ENCODE results near the gene KCTD21.

Gene KCTD21

GRCh38 chr11:78188286-78189173, at the start of gene KCTD21, which contains the start of gene USP35:
Gene KCTD21 (minus strand): TSS chr11:78188626. CDS start chr11:78174554, 14,072 bp downstream.
Gene USP35 (plus strand): TSS chr11:78188919. CDS start chr11:78196246, 7,327 bp downstream.
- ATAC-seq, result peak; percentile 98
- TF ChIP-seq TCF4 (CRISPR knock-in tag; IDR thresholded peaks at IDR 0.05; ENCODE audit: borderline replicate concordance) (peak; percentile 46; the same call in 1 of the 2 replicates), BACH2 (CRISPR knock-in tag; IDR thresholded peaks at IDR 0.05; ENCODE audit: borderline replicate concordance) (no peak), ZC3H10 (CRISPR knock-in tag; IDR thresholded peaks at IDR 0.05) (no peak), SNAI2 (CRISPR knock-in tag; IDR thresholded peaks at IDR 0.05) (no peak), ZFP30 (CRISPR knock-in tag; IDR thresholded peaks at IDR 0.05) (no peak), ESRRG (CRISPR knock-in tag; IDR thresholded peaks at IDR 0.05) (no peak), PPARA (CRISPR knock-in tag; IDR thresholded peaks at IDR 0.05; ENCODE audit: borderline replicate concordance) (no peak), ZNF70 (CRISPR knock-in tag; IDR thresholded peaks at IDR 0.05) (no peak), GLIS3 (CRISPR knock-in tag; IDR thresholded peaks at IDR 0.05) (peak; percentile 66; the same call in 1 of the 2 replicates), ZFP3 (CRISPR knock-in tag; IDR thresholded peaks at IDR 0.05) (peak; percentile 82), ARNTL (CRISPR knock-in tag; IDR thresholded peaks at IDR 0.05; ENCODE audit: borderline replicate concordance, low read depth) (no peak), ISL1 (CRISPR knock-in tag; IDR thresholded peaks at IDR 0.05) (no peak), CSRNP3 (CRISPR knock-in tag; IDR thresholded peaks at IDR 0.05) (no peak), ZNF565 (CRISPR knock-in tag; conservative IDR thresholded peaks at IDR 0.05; ENCODE audit: low read depth) (no peak), PATZ1 (CRISPR knock-in tag; IDR thresholded peaks at IDR 0.05; ENCODE audit: borderline replicate concordance) (no peak), CSDC2 (CRISPR knock-in tag; IDR thresholded peaks at IDR 0.05) (peak; percentile 82; the same call in 1 of the 2 replicates), OSR1 (CRISPR knock-in tag; IDR thresholded peaks at IDR 0.05) (no peak)
- TF ChIP-seq, protein P1, sequence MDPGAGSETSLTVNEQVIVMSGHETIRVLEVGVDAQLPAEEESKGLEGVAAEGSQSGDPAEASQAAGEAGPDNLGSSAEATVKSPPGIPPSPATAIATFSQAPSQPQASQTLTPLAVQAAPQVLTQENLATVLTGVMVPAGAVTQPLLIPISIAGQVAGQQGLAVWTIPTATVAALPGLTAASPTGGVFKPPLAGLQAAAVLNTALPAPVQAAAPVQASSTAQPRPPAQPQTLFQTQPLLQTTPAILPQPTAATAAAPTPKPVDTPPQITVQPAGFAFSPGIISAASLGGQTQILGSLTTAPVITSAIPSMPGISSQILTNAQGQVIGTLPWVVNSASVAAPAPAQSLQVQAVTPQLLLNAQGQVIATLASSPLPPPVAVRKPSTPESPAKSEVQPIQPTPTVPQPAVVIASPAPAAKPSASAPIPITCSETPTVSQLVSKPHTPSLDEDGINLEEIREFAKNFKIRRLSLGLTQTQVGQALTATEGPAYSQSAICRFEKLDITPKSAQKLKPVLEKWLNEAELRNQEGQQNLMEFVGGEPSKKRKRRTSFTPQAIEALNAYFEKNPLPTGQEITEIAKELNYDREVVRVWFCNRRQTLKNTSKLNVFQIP (CRISPR knock-in tag; IDR thresholded peaks at IDR 0.05; ENCODE audit: borderline replicate concordance, low read depth), result no peak
- TF ChIP-seq, protein P2, sequence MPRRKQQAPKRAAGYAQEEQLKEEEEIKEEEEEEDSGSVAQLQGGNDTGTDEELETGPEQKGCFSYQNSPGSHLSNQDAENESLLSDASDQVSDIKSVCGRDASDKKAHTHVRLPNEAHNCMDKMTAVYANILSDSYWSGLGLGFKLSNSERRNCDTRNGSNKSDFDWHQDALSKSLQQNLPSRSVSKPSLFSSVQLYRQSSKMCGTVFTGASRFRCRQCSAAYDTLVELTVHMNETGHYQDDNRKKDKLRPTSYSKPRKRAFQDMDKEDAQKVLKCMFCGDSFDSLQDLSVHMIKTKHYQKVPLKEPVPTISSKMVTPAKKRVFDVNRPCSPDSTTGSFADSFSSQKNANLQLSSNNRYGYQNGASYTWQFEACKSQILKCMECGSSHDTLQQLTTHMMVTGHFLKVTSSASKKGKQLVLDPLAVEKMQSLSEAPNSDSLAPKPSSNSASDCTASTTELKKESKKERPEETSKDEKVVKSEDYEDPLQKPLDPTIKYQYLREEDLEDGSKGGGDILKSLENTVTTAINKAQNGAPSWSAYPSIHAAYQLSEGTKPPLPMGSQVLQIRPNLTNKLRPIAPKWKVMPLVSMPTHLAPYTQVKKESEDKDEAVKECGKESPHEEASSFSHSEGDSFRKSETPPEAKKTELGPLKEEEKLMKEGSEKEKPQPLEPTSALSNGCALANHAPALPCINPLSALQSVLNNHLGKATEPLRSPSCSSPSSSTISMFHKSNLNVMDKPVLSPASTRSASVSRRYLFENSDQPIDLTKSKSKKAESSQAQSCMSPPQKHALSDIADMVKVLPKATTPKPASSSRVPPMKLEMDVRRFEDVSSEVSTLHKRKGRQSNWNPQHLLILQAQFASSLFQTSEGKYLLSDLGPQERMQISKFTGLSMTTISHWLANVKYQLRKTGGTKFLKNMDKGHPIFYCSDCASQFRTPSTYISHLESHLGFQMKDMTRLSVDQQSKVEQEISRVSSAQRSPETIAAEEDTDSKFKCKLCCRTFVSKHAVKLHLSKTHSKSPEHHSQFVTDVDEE (CRISPR knock-in tag; IDR thresholded peaks at IDR 0.05), result peak; percentile 72; the same call in 1 of the 2 replicates

GRCh38 chr11:78237293-78238046, 49.0 kb upstream of the KCTD21 start:
- ATAC-seq, result no peak
- TF ChIP-seq, protein P1 (CRISPR knock-in tag; IDR thresholded peaks at IDR 0.05; ENCODE audit: borderline replicate concordance, low read depth), result no peak

All from SK-N-SH treated with all-trans-retinoic acid at 6 μM for 48 hours (cell line).